C4-2B (cell line): ENCODE measurements around the gene HBZ.

Source experiments
- H3K27ac ChIP-seq: fragments of 450-650 bp; 2 replicates; pipeline ENCODE4 v1.5.1; 2017
- ZFX ChIP-seq: fragments of 450-650 bp; IDR thresholded peaks from 2 replicates; pipeline ENCODE4 v1.6.1; 2017
- TF ChIP-seq, protein P1 (sequence below): fragments of 450-650 bp; conservative IDR thresholded peaks from 2 replicates; pipeline ENCODE4 v1.5.1; 2017; ENCODE audit warnings: mild to moderate bottlenecking

Gene HBZ

DNA sequence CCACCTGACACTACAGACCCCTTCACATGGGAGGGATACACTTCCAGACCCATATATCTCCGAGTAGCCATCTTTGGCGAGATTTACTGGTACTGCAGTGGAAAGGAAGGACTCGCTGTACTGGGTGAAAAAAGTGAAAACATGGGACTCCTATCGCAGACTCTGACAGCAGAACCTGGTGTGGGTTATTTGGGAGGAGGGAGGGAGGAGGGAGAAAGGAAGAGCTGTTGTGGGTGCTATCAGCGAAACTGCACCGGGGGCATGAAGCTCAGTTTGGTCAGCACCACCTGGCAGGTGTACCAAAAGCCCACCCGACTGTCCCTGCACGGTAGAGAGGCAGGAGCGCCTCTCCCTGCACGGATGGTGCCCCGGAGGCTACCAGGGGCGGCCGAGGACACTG, 32.8 kb downstream of the HBZ start:
- TF ChIP-seq, protein P1, sequence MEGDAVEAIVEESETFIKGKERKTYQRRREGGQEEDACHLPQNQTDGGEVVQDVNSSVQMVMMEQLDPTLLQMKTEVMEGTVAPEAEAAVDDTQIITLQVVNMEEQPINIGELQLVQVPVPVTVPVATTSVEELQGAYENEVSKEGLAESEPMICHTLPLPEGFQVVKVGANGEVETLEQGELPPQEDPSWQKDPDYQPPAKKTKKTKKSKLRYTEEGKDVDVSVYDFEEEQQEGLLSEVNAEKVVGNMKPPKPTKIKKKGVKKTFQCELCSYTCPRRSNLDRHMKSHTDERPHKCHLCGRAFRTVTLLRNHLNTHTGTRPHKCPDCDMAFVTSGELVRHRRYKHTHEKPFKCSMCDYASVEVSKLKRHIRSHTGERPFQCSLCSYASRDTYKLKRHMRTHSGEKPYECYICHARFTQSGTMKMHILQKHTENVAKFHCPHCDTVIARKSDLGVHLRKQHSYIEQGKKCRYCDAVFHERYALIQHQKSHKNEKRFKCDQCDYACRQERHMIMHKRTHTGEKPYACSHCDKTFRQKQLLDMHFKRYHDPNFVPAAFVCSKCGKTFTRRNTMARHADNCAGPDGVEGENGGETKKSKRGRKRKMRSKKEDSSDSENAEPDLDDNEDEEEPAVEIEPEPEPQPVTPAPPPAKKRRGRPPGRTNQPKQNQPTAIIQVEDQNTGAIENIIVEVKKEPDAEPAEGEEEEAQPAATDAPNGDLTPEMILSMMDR: no peak
- no peak for TF ChIP-seq ZFX
- H3K27ac ChIP-seq: no peak overlapping the region

DNA sequence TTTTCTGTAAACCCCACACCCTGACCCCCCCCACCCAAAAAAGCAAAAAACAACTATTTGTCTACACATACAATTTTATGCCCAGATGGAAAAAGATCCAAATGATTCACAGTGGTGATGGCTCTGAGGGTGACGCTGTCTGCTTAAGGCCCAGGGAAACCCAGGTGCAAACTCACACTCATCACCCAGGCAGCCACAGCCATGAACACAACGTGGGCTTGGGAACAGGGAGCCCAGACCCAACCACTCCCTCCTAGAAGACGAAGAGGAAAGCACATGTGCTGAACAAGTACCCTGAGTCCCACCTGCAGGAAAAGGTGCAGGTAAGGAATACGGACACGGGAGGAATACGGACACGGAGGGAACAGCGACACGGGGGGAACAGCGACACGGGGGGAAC, 33.2 kb downstream of the HBZ start:
- TF ChIP-seq, protein P1: no peak
- TF ChIP-seq ZFX: no peak
- H3K27ac ChIP-seq: no peak overlapping the region

DNA sequence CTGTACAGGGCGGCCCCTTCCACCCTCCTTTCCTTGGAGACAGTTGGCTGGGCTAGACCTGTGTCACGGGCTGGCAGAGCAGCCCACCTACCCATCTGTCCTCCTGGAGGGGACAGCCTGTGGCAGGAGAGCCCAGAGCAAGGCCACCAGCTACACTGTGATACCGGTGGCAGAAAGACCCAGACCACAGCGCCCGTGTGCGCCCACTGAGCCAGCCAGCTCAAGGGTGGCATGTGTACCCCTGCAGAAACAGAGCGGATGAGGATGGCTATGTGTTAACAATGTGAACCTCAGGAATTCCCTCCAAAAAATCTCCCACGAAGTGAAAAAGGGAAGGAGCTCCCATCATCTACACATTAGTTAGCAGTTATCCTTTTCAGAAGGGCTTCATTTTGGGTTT, 34.9 kb downstream of the HBZ start:
- no peak for TF ChIP-seq ZFX
- TF ChIP-seq, protein P1: no peak
- no peak overlapping the region for H3K27ac ChIP-seq

DNA sequence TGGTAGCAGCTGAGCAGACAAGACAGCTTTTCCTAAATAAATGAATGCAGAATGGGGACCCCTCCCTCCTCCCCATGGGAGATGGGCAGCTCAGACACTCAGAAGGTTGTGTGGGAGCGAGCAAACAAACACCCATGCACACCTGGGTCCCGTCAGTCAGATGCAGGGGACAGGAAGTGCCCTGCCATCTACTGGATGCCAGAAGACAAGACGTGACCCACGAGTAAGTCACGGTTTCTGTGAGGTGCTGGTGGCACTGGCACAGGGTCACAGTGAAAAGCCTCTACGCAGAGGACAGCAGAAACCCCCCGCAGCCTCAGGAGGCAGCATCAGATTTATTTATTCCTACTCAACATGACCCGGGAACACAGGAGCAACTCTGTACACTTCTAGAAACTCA, 36.2 kb downstream of the HBZ start:
- no peak overlapping the region for H3K27ac ChIP-seq
- TF ChIP-seq, protein P1: no peak; the same call in 1 of the 2 replicates
- TF ChIP-seq ZFX: no peak

DNA sequence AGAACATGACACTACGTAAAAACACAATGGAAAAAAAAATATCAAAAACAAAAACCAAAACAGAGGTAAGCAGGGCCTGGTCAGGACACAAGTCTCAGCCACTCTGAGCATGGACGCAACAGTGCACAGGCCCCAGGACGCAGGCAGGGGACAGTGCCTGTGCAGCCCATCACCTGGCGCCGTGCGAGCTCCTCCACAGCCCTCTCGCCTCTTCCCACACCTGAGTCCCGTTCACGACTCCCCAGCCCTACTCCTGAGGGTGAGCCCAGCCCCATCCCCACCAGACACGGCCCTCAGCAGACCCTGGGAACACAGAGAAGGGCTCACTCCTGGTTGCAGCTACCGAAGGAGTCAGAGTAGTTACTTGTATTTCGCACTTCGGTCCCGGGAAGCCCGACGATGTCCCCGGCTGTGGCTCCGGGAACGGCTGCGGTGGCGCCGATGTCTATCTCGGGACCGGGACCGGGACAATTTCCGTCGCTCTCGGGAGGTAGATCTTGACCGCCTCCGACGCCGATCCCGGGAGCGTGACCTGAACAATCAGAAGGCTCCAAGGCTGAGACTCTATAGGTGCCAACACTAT, 37.3 kb downstream of the HBZ start:
- no peak for TF ChIP-seq ZFX
- TF ChIP-seq, protein P1: no peak
- H3K27ac ChIP-seq: no peak overlapping the region

DNA sequence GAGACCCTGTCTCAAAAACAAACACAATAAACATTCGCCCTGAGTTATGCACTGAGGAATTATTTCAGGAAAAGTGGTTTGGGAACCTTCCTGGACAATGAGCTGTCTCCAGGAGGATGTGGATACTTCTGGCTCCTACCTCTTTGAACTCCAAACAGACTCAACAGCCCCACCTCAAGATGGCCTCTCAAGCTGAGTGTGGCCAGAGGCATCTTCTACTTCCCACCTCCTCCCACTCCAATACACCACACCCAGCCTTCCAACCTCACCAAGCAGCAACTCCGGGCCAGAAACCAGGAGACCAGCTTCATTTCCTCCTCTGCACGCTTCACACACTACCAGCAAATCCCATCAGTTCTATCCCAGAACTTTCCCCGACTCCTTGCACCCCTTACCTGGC, 39.4 kb downstream of the HBZ start:
- TF ChIP-seq, protein P1: no peak
- TF ChIP-seq ZFX: no peak
- no peak overlapping the region for H3K27ac ChIP-seq

DNA sequence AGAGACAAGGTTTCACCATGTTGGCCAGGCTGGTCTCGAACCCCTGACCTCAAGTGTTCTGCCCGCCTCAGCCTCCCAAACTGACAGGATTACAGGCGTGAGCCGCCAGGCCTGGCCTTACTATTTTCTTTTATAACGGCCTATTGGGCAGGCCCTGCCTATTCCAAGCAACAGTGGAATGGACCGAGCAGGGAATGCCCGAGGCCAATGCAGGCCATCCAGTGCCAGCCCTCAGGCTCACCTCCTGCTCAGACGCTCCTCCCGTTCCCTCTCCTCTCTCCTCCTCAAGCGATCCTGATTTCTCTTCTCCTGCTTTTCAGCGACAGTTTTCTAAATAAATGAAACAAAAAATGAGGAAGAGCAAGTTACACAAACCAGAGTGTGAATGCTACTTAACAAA, 40.2 kb downstream of the HBZ start:
- TF ChIP-seq, protein P1: no peak
- no peak for TF ChIP-seq ZFX
- no peak overlapping the region for H3K27ac ChIP-seq
